Trophoblast cell (in vitro differentiated cells and primary cell): ENCODE results near the gene CELA3A.
"Not testable (repeated sequence)": the region's sequence is repeated elsewhere in the genome, so short reads cannot be mapped to it uniquely, and the experiment has no call there.

Experiments used
- DNase-seq, 2 donors: peaks; one replicate each; pipeline ENCODE4 v3.0.0-alpha.2; 2016
- H2AFZ ChIP-seq: 2 replicates; pipeline ENCODE4 v1.6.1; 2013; ENCODE audit warnings: low read length, moderate library complexity, mild to moderate bottlenecking; ENCODE audit not compliant: insufficient read depth, poor library complexity
- H2AK5ac ChIP-seq: 2 replicates; pipeline ENCODE4 v1.6.1; 2013; ENCODE audit warnings: mild to moderate bottlenecking, low read length
- H2BK120ac ChIP-seq: 2 replicates; pipeline ENCODE4 v1.6.1; 2013; ENCODE audit warnings: low read length, mild to moderate bottlenecking, moderate library complexity; ENCODE audit not compliant: insufficient read depth, poor library complexity
- H2BK12ac ChIP-seq: 2 replicates; pipeline ENCODE4 v1.6.1; 2013; ENCODE audit warnings: mild to moderate bottlenecking, low read length, moderate library complexity
- H2BK5ac ChIP-seq: 2 replicates; pipeline ENCODE4 v1.6.1; 2013; ENCODE audit warnings: low read length, low read depth, moderate library complexity, mild to moderate bottlenecking; ENCODE audit not compliant: poor library complexity
- H3K14ac ChIP-seq: 2 replicates; pipeline ENCODE4 v1.6.1; 2013; ENCODE audit warnings: mild to moderate bottlenecking, low read length
- H3K18ac ChIP-seq: 2 replicates; pipeline ENCODE4 v1.6.1; 2013; ENCODE audit warnings: mild to moderate bottlenecking, low read length
- H3K23ac ChIP-seq: 2 replicates; pipeline ENCODE4 v1.6.1; 2013; ENCODE audit warnings: low read length
- H3K27ac ChIP-seq: 2 replicates; pipeline ENCODE4 v1.5.1; 2013; ENCODE audit warnings: low read depth, mild to moderate bottlenecking, inconsistent platforms, low read length, moderate library complexity
- H3K27me3 ChIP-seq: 2 replicates; pipeline ENCODE4 v1.6.1; 2013; ENCODE audit warnings: inconsistent platforms, mild to moderate bottlenecking, low read length, moderate library complexity; ENCODE audit not compliant: insufficient read depth
- H3K36me3 ChIP-seq, 2 experiments: 1 replicate in 1 of 2; 2 replicates in 1 of 2; pipeline ENCODE4 v1.6.1; 2013; ENCODE audit warnings: low read length in 2 of 2, mild to moderate bottlenecking in 2 of 2, moderate library complexity in 1 of 2; ENCODE audit not compliant: insufficient read depth in 2 of 2, control insufficient read depth in 1 of 2
- H3K4ac ChIP-seq: 2 replicates; pipeline ENCODE4 v1.6.1; 2013; ENCODE audit warnings: low read depth, mild to moderate bottlenecking, low read length, moderate library complexity
- H3K4me1 ChIP-seq, 2 experiments: 1 replicate in 1 of 2; 2 replicates in 1 of 2; pipeline ENCODE4 v1.6.1; 2013; ENCODE audit warnings: low read length in 2 of 2, mild to moderate bottlenecking in 2 of 2, moderate library complexity in 1 of 2; ENCODE audit not compliant: insufficient read depth in 2 of 2, control insufficient read depth in 1 of 2
- H3K4me2 ChIP-seq: 2 replicates; pipeline ENCODE4 v1.6.1; 2013; ENCODE audit warnings: inconsistent platforms, mild to moderate bottlenecking, low read length, moderate library complexity
- H3K4me3 ChIP-seq: 2 replicates; pipeline ENCODE4 v1.5.1; 2013; ENCODE audit warnings: mild to moderate bottlenecking, low read depth, low read length, inconsistent platforms
- H3K79me1 ChIP-seq: one replicate; pipeline ENCODE4 v1.6.1; 2013; ENCODE audit warnings: low read length
- H3K79me2 ChIP-seq: 2 replicates; pipeline ENCODE4 v1.6.1; 2013; ENCODE audit warnings: low read length, mild to moderate bottlenecking; ENCODE audit not compliant: control insufficient read depth, insufficient read depth, poor library complexity
- H3K9ac ChIP-seq: 2 replicates; pipeline ENCODE4 v1.6.1; 2013; ENCODE audit warnings: mild to moderate bottlenecking, low read length
- H3K9me3 ChIP-seq: 2 replicates; pipeline ENCODE4 v1.6.1; 2013; ENCODE audit warnings: low read depth, mild to moderate bottlenecking, control low read depth, inconsistent platforms, low read length; ENCODE audit not compliant: insufficient read depth
- H4K12ac ChIP-seq: 2 replicates; pipeline ENCODE4 v1.6.1; 2013; ENCODE audit warnings: low read depth, mild to moderate bottlenecking, low read length, moderate library complexity
- H4K8ac ChIP-seq: 2 replicates; pipeline ENCODE4 v1.6.1; 2013; ENCODE audit warnings: low read depth, mild to moderate bottlenecking, low read length, moderate library complexity
- H4K91ac ChIP-seq: one replicate; pipeline ENCODE4 v1.6.1; 2013; ENCODE audit warnings: low read depth, mild to moderate bottlenecking, low read length, moderate library complexity
- WGBS: extraction: QIAGEN DNeasy Blood & Tissue Kit; methylation state at CpG from one replicate; pipeline ENCODE4 v1.1.7; 2013; ENCODE audit warnings: missing lambda C conversion rate; ENCODE audit not compliant: insufficient read length, insufficient coverage; ENCODE audit errors: extremely low coverage; 5-methylcytosine and 5-hydroxymethylcytosine counted together

Gene CELA3A

DNA sequence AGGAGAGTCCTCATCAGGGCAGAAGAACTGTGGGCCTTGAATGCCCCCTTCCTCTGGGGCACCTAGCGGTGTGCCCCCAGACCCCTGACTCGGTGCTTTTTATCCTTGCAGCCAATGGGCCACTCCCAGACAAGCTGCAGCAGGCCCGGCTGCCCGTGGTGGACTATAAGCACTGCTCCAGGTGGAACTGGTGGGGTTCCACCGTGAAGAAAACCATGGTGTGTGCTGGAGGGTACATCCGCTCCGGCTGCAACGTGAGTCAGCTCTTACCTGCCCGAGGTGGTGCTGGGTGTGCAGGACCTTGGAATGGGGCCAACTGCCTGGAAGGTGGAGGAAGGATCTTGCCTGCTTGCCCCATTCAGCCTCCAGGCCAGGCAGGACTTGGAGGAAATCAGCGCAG lies 5.8 kb downstream of the CELA3A start:
- no CpG with 5 or more reads among the region's 10 CpGs for WGBS
- not testable (repeated sequence) for H3K36me3 ChIP-seq, H3K4ac ChIP-seq, H4K8ac ChIP-seq, H3K79me1 ChIP-seq, H2BK12ac ChIP-seq, H3K9me3 ChIP-seq, H2BK120ac ChIP-seq, H3K23ac ChIP-seq, H3K9ac ChIP-seq, H3K27me3 ChIP-seq, H2AFZ ChIP-seq, DNase-seq, H2AK5ac ChIP-seq, H3K18ac ChIP-seq, H4K91ac ChIP-seq, H3K4me1 ChIP-seq, H3K14ac ChIP-seq, H3K4me3 ChIP-seq, H2BK5ac ChIP-seq, H3K27ac ChIP-seq, H4K12ac ChIP-seq, H3K79me2 ChIP-seq, H3K4me2 ChIP-seq

DNA sequence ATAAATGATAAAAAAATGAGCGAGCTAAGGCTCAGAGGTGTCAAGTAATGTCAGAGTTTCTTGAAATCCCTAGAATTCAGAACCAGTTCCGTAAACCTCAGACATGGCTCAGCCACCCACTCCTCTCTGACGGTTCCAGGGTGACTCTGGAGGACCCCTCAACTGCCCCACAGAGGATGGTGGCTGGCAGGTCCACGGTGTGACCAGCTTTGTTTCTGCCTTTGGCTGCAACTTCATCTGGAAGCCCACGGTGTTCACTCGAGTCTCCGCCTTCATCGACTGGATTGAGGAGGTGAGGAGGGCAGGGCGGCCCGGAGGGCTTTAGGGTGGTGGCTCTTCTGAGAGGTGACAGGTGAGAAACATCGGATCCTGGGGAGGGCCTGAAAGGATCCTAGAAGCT lies 8.1 kb downstream of the CELA3A start:
- not testable (repeated sequence) for H3K9ac ChIP-seq, H2AK5ac ChIP-seq, H3K36me3 ChIP-seq, H3K27ac ChIP-seq, H3K79me1 ChIP-seq, H3K27me3 ChIP-seq, H4K8ac ChIP-seq, H3K18ac ChIP-seq, H3K79me2 ChIP-seq, H4K12ac ChIP-seq, H3K4me3 ChIP-seq, H2AFZ ChIP-seq, H3K4me1 ChIP-seq, H2BK5ac ChIP-seq, DNase-seq, H4K91ac ChIP-seq, H3K9me3 ChIP-seq, H3K23ac ChIP-seq, H2BK120ac ChIP-seq, H3K4ac ChIP-seq, H2BK12ac ChIP-seq, H3K14ac ChIP-seq, H3K4me2 ChIP-seq
- no CpG with 5 or more reads among the region's 11 CpGs for WGBS

DNA sequence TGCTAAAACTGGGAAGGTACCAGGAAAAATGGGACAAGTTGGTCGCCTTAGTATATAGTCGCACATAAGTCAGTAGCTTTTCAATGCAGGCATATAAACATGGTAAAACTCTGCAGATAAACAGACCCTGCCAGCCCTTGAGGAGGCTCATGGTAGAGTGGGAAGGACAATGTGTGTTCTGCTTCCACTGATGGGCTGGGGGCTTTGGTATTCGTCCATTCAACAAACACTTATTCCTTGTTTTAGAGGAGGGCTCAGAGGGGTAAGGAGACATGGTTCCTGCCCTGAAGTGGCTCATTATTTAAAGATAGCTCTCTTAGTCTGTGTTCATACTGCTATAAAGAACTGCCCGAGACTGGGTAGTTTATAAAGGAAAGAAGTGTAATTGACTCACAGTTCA lies 11.3 kb downstream of the CELA3A start:
- not testable (repeated sequence) for H2AK5ac ChIP-seq, H3K9me3 ChIP-seq, H3K4me2 ChIP-seq, H3K27ac ChIP-seq, H3K9ac ChIP-seq, H3K27me3 ChIP-seq, H3K23ac ChIP-seq, H4K91ac ChIP-seq, H3K79me1 ChIP-seq, H2BK12ac ChIP-seq, H3K14ac ChIP-seq, H3K4me3 ChIP-seq, H3K79me2 ChIP-seq, H2AFZ ChIP-seq, DNase-seq, H3K36me3 ChIP-seq, H4K12ac ChIP-seq, H3K18ac ChIP-seq, H3K4ac ChIP-seq, H2BK5ac ChIP-seq, H2BK120ac ChIP-seq, H3K4me1 ChIP-seq, H4K8ac ChIP-seq
- WGBS: no CpG with 5 or more reads among the region's 4 CpGs

DNA sequence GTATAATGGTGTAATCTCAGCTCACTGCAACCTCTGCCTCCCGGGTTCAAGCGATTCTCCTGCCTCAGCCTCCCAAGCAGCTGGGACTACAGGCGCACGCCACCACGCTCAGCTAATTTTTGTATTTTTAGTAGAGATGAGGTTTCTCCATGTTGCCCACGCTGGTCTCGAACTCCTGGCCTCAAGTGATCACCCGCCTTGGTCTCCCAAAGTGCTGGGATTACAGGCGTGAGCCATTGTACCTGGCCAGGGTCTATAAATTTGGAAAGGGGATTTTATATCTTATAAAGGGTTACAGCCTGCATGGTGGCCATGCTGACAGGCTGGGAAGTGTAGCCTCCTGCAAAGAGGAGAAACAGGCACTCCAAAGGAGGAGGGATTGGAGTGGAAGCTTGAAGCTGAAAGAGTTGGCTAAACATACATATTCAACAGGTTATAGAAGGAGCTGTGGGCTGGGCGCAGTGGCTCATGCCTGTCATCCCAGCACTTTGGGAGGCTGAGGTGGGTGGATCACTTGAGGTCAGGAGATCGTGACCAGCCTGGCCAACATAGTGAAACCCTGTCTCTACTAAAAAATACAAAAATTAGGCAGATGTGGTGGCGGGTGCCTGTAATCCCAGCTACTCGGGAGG lies 13.2 kb downstream of the CELA3A start:
- H3K36me3 ChIP-seq, H2BK120ac ChIP-seq, H3K9me3 ChIP-seq, H3K27ac ChIP-seq, H3K9ac ChIP-seq, H2BK12ac ChIP-seq, H4K8ac ChIP-seq, DNase-seq, H3K4me1 ChIP-seq, H3K23ac ChIP-seq, H4K12ac ChIP-seq, H3K79me1 ChIP-seq, H3K18ac ChIP-seq, H2AK5ac ChIP-seq, H3K4ac ChIP-seq, H3K4me2 ChIP-seq, H2AFZ ChIP-seq, H3K27me3 ChIP-seq, H4K91ac ChIP-seq, H3K4me3 ChIP-seq, H2BK5ac ChIP-seq, H3K14ac ChIP-seq, H3K79me2 ChIP-seq: not testable (repeated sequence)
- no CpG with 5 or more reads among the region's 13 CpGs for WGBS
